HG02973 (cell line): Measurements from ENCODE around the gene PATZ1.

Experiments
- ATAC-seq: cut with Tn5 transposase; IDR thresholded peaks from one replicate; pipeline ENCODE4 v1.9.1; 2021; ENCODE audit warnings: moderate library complexity; ENCODE audit not compliant: unreplicated experiment

Gene PATZ1

DNA sequence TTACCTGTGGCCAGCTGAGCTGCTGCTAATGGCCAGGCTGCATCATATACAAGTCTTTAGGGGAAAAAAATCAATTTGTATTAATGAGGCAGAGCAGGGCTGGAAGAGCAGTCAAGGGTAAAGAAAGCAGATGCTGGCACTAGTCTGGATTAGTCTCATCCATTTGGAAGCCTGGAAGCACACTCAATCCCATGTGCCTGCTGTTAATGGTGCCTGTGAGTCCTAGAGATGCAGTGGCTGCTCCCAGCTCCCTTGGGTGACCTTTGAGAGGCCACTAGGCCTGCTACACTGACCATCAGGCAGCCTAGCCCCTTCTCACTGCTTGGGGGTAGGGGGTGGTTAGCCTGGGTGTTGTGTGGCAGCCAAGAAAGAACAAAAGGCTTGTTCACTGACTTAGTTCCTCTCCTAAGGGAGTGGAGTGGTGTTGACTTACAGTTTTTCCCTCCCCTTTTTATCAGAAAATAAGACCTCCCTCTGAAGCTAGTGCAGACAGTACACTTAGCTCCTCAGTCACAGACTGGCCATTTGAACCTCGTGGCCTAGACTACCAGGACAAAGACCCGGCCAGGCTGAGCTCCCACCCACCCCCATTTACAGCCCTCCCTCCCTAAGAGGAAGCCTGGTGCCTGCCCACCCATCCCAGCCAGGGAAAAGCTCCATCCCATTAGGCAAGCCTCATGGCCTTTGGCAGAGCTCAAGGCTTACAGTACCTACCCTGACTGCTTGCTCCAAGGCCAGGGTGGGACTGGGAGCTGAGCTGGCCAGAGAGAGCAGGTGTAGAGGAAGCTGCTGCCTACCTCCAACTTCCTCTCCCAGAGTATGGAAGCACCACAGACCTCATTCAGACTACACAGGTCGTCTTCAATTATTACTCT, 61.6 kb downstream of the PATZ1 start:
- ATAC-seq, result no peak

GRCh38 chr22:31282748-31283468, 63.2 kb downstream of the PATZ1 start:
- no peak for ATAC-seq

DNA sequence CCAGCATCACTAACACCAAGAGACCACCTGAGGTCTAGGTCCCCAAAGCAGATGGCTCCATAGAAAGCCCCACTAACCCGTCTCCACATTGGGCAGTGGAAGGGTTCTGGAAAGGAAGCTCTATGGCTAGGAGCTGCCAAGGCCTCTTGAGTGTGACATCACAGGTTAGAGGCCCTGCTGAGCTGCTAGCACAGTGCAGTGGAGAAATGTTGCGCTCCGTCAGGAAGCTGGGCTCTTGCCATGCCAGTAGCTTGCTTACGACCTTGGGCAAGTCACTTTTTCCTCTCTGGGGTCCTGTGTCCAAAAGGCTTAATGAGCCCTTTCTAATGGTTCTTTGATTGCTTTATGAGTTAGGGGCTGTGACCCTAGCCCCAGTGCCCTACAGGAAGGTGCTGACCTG, 64.4 kb downstream of the PATZ1 start:
- no peak for ATAC-seq

DNA sequence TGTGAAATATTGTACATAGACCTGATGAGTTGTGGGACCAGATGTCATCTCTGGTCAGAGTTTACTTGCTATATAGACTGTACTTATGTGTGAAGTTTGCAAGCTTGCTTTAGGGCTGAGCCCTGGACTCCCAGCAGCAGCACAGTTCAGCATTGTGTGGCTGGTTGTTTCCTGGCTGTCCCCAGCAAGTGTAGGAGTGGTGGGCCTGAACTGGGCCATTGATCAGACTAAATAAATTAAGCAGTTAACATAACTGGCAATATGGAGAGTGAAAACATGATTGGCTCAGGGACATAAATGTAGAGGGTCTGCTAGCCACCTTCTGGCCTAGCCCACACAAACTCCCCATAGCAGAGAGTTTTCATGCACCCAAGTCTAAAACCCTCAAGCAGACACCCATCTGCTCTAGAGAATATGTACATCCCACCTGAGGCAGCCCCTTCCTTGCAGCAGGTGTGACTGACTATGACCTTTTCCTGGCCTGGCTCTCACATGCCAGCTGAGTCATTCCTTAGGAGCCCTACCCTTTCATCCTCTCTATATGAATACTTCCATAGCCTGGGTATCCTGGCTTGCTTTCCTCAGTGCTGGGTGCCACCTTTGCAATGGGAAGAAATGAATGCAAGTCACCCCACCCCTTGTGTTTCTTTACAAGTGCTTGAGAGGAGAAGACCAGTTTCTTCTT, 66.2 kb downstream of the PATZ1 start:
- ATAC-seq, result no peak

GRCh38 chr22:31279327-31279669, 66.8 kb downstream of the PATZ1 start:
- no peak for ATAC-seq

GRCh38 chr22:31278626-31279326, 67.4 kb downstream of the PATZ1 start:
- ATAC-seq, result no peak

- no peak for ATAC-seq
Observed at GRCh38 chr22:31278151-31278621, 68.0 kb downstream of the PATZ1 start.

DNA sequence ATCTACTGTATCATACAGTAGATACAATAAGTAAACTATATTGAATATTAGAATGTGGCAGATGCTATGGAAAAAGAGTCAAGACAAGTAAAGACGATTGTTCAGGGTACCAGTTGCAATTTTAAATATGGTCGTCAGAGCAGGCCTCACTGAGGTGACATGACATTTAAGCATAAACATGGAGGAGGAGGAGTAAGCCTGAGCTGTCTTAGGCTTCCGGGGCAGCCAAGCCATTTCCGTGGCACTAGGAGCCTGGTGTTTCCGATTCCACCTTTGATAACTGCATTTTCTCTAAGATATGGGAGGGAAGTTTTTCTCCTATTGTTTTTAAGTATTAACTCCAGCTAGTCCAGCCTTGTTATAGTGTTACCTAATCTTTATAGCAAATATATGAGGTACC, 68.4 kb downstream of the PATZ1 start:
- no peak for ATAC-seq

DNA sequence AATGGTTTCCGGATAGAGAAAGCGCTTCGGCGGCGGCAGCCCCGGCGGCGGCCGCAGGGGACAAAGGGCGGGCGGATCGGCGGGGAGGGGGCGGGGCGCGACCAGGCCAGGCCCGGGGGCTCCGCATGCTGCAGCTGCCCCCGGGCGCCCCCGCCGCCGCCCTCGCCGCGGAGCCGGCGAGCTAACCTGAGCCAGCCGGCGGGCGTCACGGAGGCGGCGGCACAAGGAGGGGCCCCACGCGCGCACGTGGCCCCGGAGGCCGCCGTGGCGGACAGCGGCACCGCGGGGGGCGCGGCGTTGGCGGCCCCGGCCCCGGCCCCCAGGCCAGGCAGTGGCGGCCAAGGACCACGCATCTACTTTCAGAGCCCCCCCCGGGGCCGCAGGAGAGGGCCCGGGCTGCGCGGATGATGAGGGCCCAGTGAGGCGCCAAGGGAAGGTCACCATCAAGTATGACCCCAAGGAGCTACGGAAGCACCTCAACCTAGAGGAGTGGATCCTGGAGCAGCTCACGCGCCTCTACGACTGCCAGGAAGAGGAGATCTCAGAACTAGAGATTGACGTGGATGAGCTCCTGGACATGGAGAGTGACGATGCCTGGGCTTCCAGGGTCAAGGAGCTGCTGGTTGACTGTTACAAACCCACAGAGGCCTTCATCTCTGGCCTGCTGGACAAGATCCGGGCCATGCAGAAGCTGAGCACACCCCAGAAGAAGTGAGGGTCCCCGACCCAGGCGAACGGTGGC, 69.5 kb downstream of the PATZ1 start:
- no peak for ATAC-seq
